Panc1 (cell line): ENCODE measurements around the gene CAV3.

Experiments used
- CTCF ChIP-seq: fragments of 450-650 bp; IDR thresholded peaks from 2 replicates; pipeline ENCODE4 v1.5.1; 2017; ENCODE audit warnings: mild to moderate bottlenecking
- TCF7L2 ChIP-seq: IDR thresholded peaks from 2 replicates; pipeline ENCODE4 v1.6.1; 2011; ENCODE audit warnings: mild to moderate bottlenecking, low read depth, low read length, inconsistent platforms
- TF ChIP-seq, protein P1 (sequence below), 2 experiments: IDR thresholded peaks; 2 replicates each; pipeline ENCODE4 v1.6.1; 2011 to 2012; ENCODE audit warnings: low read depth in 2 of 2, control low read depth in 1 of 2, low read length in 1 of 2, mild to moderate bottlenecking in 1 of 2, moderate library complexity in 1 of 2; ENCODE audit not compliant: insufficient read depth in 1 of 2

DNA sequence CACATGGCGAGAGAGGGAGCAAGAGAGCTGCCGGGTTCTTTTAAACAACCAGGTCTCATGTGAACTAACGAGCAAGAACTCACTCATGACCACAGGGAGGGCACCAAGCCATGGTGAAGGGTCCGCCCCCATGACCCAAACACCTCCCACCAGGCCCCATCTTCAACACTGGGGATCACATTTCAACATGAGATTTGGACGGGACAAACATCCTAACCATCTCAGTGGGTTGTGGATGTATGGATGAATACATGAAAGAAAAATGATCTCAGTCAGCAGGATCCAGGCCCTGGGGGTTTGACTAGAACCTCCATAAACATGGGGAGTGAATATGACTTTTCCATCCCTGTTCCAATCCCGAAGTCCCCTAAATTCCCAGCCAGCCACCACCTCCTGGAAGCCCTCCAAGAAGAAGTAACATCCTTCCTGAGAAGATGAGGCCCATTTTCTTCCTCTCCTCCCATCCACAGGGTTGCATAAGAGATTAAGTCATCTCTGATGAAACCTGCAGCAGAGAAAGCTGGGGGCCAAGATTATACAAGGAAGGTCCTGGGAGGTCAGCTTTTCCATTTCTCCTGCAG lies 9.5 kb downstream of the CAV3 start:
- no peak for TF ChIP-seq CTCF
- no peak for TF ChIP-seq TCF7L2
- TF ChIP-seq, protein P1, sequence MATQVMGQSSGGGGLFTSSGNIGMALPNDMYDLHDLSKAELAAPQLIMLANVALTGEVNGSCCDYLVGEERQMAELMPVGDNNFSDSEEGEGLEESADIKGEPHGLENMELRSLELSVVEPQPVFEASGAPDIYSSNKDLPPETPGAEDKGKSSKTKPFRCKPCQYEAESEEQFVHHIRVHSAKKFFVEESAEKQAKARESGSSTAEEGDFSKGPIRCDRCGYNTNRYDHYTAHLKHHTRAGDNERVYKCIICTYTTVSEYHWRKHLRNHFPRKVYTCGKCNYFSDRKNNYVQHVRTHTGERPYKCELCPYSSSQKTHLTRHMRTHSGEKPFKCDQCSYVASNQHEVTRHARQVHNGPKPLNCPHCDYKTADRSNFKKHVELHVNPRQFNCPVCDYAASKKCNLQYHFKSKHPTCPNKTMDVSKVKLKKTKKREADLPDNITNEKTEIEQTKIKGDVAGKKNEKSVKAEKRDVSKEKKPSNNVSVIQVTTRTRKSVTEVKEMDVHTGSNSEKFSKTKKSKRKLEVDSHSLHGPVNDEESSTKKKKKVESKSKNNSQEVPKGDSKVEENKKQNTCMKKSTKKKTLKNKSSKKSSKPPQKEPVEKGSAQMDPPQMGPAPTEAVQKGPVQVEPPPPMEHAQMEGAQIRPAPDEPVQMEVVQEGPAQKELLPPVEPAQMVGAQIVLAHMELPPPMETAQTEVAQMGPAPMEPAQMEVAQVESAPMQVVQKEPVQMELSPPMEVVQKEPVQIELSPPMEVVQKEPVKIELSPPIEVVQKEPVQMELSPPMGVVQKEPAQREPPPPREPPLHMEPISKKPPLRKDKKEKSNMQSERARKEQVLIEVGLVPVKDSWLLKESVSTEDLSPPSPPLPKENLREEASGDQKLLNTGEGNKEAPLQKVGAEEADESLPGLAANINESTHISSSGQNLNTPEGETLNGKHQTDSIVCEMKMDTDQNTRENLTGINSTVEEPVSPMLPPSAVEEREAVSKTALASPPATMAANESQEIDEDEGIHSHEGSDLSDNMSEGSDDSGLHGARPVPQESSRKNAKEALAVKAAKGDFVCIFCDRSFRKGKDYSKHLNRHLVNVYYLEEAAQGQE (IDR thresholded peaks at IDR 0.05; ENCODE audit: insufficient read depth in 1 of 2, low read depth in 2 of 2, low read length in 1 of 2) = no peak
